ENCODE measurements around the gene SORCS2.

DNA sequence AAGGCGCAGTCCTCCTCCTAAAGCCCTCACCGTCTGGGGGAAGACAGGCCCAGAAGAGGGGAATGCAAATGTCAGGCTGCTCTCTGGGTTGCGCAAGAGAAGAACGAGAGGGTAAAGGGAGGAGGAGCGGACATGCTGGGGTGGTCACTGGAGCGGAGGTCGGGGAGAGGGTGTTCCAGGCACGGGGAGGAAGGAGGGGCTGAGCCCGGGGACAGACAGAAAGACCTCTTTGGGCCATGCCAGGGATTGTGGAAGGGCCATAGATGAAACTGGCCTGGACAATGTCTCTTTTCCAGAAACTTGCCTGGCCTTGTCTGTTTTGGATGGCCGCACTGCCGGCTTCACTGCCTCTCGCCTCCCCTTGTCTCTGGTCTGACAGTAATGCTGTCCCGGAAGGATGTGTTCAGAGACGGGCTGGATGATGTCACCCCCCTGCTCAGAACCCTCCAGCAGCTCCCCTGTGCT, 121.0 kb downstream of the SORCS2 start:
- TF ChIP-seq, protein P1, sequence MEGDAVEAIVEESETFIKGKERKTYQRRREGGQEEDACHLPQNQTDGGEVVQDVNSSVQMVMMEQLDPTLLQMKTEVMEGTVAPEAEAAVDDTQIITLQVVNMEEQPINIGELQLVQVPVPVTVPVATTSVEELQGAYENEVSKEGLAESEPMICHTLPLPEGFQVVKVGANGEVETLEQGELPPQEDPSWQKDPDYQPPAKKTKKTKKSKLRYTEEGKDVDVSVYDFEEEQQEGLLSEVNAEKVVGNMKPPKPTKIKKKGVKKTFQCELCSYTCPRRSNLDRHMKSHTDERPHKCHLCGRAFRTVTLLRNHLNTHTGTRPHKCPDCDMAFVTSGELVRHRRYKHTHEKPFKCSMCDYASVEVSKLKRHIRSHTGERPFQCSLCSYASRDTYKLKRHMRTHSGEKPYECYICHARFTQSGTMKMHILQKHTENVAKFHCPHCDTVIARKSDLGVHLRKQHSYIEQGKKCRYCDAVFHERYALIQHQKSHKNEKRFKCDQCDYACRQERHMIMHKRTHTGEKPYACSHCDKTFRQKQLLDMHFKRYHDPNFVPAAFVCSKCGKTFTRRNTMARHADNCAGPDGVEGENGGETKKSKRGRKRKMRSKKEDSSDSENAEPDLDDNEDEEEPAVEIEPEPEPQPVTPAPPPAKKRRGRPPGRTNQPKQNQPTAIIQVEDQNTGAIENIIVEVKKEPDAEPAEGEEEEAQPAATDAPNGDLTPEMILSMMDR (conservative IDR thresholded peaks at IDR 0.05; ENCODE audit: low read depth, low read length) = no peak
- no peak for TF ChIP-seq EZH2 (IDR thresholded peaks at IDR 0.05; ENCODE audit: borderline replicate concordance, low read depth, low read length, poor library complexity, severe bottlenecking)

Measured in A673 (cell line).